ENCODE data around the gene SPINT2.

The SPINT2 gene

GRCh38 chr19:38223119-38223523, 41.3 kb upstream of the SPINT2 start:
- ATAC-seq: no peak
- TF ChIP-seq TCF4 (CRISPR knock-in tag; IDR thresholded peaks at IDR 0.05; ENCODE audit: borderline replicate concordance): no peak
- no peak for TF ChIP-seq CSDC2 (CRISPR knock-in tag; IDR thresholded peaks at IDR 0.05)
- TF ChIP-seq ISL1 (CRISPR knock-in tag; IDR thresholded peaks at IDR 0.05): no peak
- TF ChIP-seq ARNTL (CRISPR knock-in tag; IDR thresholded peaks at IDR 0.05; ENCODE audit: borderline replicate concordance, low read depth): no peak
- no peak for TF ChIP-seq SNAI2 (CRISPR knock-in tag; IDR thresholded peaks at IDR 0.05)
- TF ChIP-seq PATZ1 (CRISPR knock-in tag; IDR thresholded peaks at IDR 0.05; ENCODE audit: borderline replicate concordance): no peak
- TF ChIP-seq ESRRG (CRISPR knock-in tag; IDR thresholded peaks at IDR 0.05): no peak
- no peak for TF ChIP-seq GLIS3 (CRISPR knock-in tag; IDR thresholded peaks at IDR 0.05)
- TF ChIP-seq CSRNP3 (CRISPR knock-in tag; IDR thresholded peaks at IDR 0.05): no peak
- no peak for TF ChIP-seq ZC3H10 (CRISPR knock-in tag; IDR thresholded peaks at IDR 0.05)
- no peak for TF ChIP-seq TOX (CRISPR knock-in tag; IDR thresholded peaks at IDR 0.05; ENCODE audit: borderline replicate concordance)
- no peak for TF ChIP-seq CREB5 (CRISPR knock-in tag; IDR thresholded peaks at IDR 0.05; ENCODE audit: low read depth)
- TF ChIP-seq ZNF565 (CRISPR knock-in tag; conservative IDR thresholded peaks at IDR 0.05; ENCODE audit: low read depth): no peak
- no peak for TF ChIP-seq PPARA (CRISPR knock-in tag; IDR thresholded peaks at IDR 0.05; ENCODE audit: borderline replicate concordance)
- TF ChIP-seq ZNF8 (CRISPR knock-in tag; IDR thresholded peaks at IDR 0.05): no peak

GRCh38 chr19:38223617-38224013, 40.8 kb upstream of the SPINT2 start:
- TF ChIP-seq ZFP3 (CRISPR knock-in tag; IDR thresholded peaks at IDR 0.05) (no peak), TCF4 (CRISPR knock-in tag; IDR thresholded peaks at IDR 0.05; ENCODE audit: borderline replicate concordance) (no peak), ZFP30 (CRISPR knock-in tag; IDR thresholded peaks at IDR 0.05) (no peak), CSDC2 (CRISPR knock-in tag; IDR thresholded peaks at IDR 0.05) (no peak), TSHZ2 (CRISPR knock-in tag; IDR thresholded peaks at IDR 0.05) (no peak), ZC3H10 (CRISPR knock-in tag; IDR thresholded peaks at IDR 0.05) (no peak), CREB5 (CRISPR knock-in tag; IDR thresholded peaks at IDR 0.05; ENCODE audit: low read depth) (no peak), TOX (CRISPR knock-in tag; IDR thresholded peaks at IDR 0.05; ENCODE audit: borderline replicate concordance) (no peak), ESRRG (CRISPR knock-in tag; IDR thresholded peaks at IDR 0.05) (no peak), PATZ1 (CRISPR knock-in tag; IDR thresholded peaks at IDR 0.05; ENCODE audit: borderline replicate concordance) (no peak), SNAI2 (CRISPR knock-in tag; IDR thresholded peaks at IDR 0.05) (no peak), ZNF70 (CRISPR knock-in tag; IDR thresholded peaks at IDR 0.05) (no peak), RARB (CRISPR knock-in tag; IDR thresholded peaks at IDR 0.05) (no peak), PPARA (CRISPR knock-in tag; IDR thresholded peaks at IDR 0.05; ENCODE audit: borderline replicate concordance) (no peak), ISL1 (CRISPR knock-in tag; IDR thresholded peaks at IDR 0.05) (no peak), OSR1 (CRISPR knock-in tag; IDR thresholded peaks at IDR 0.05) (no peak)
- ATAC-seq: no peak

All from SK-N-SH treated with all-trans-retinoic acid at 6 μM for 48 hours (cell line).